Ureter (tissue), 1 donor: ENCODE measurements around the gene RPRML. TPM values are rescaled to one million over a fixed set of nuclear protein-coding genes. Genes with fewer than 3 reads are reported as not detected.
A peak's percentile ranks its signal among the peaks of the same experiment; 100 is the strongest.

Source experiments
- DNase-seq: peaks from one replicate; pipeline ENCODE4 v3.0.0-alpha.2; 2020; ENCODE audit warnings: low spot score
- total RNA-seq: library from RNA; stranded (reverse); gene quantifications from one replicate; pipeline ENCODE4 v1.2.4, GENCODE V29; 2023
- donor health status: DM: yes; HTN: yes; CAD: no.

Gene RPRML
- total RNA-seq, 1 donor from 2014 or later: not detected

- no peak for DNase-seq
Observed at GRCh38 chr17:46944931-46945330, 34.1 kb downstream of the RPRML start.

GRCh38 chr17:46943501-46944393 is 35.3 kb downstream of the RPRML start:
- DNase-seq: no peak

GRCh38 chr17:46943218-46943500 is 35.9 kb downstream of the RPRML start:
- no peak for DNase-seq

- peak; percentile 72 for DNase-seq
Observed at GRCh38 chr17:46942441-46943217, 36.4 kb downstream of the RPRML start.

GRCh38 chr17:46940692-46941404 is 38.2 kb downstream of the RPRML start:
- DNase-seq: peak; percentile 73

- no peak for DNase-seq
Observed at GRCh38 chr17:46935658-46936266, 43.3 kb downstream of the RPRML start.

GRCh38 chr17:46931596-46931995 is 47.5 kb downstream of the RPRML start:
- DNase-seq: no peak

GRCh38 chr17:46930051-46930450 is 49.0 kb downstream of the RPRML start:
- no peak for DNase-seq

- DNase-seq: no peak
Observed at GRCh38 chr17:46929413-46929812, 49.6 kb downstream of the RPRML start.

GRCh38 chr17:46928467-46929261 is 50.4 kb downstream of the RPRML start:
- no peak for DNase-seq

Other genes with a start within 250 kb of the RPRML start
- 1.0 TPM for gene WNT3, start 160.6 kb downstream of the RPRML start, total RNA-seq
- 1.1 TPM for gene WNT9B, start 127.7 kb downstream of the RPRML start, total RNA-seq
- gene GOSR2, start 56.1 kb downstream of the RPRML start, total RNA-seq: 66.1 TPM
- 80.3 TPM for gene CDC27, start 210.0 kb upstream of the RPRML start, total RNA-seq
- gene MYL4, start 230.1 kb upstream of the RPRML start, total RNA-seq: not detected